Effector CD4-positive, alpha-beta T cell (primary cell): Measurements from ENCODE around the gene AIDA.
A peak's percentile ranks its signal among the peaks of the same experiment; 100 is the strongest.
"Not testable (repeated sequence)": the region's sequence is repeated elsewhere in the genome, so short reads cannot be mapped to it uniquely, and the experiment has no call there.

Source experiments
- DNase-seq: peaks from one replicate; pipeline ENCODE4 v3.0.0-alpha.2; 2020
- total RNA-seq: gene quantifications from one replicate; lab custom pipeline; 2026; lab: John Stamatoyannopoulos, UW

Gene AIDA, protein sequence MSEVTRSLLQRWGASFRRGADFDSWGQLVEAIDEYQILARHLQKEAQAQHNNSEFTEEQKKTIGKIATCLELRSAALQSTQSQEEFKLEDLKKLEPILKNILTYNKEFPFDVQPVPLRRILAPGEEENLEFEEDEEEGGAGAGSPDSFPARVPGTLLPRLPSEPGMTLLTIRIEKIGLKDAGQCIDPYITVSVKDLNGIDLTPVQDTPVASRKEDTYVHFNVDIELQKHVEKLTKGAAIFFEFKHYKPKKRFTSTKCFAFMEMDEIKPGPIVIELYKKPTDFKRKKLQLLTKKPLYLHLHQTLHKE
- 37.0 reads per million, percentile 61 among the genes with 10 or more reads in this experiment for total RNA-seq

DNA sequence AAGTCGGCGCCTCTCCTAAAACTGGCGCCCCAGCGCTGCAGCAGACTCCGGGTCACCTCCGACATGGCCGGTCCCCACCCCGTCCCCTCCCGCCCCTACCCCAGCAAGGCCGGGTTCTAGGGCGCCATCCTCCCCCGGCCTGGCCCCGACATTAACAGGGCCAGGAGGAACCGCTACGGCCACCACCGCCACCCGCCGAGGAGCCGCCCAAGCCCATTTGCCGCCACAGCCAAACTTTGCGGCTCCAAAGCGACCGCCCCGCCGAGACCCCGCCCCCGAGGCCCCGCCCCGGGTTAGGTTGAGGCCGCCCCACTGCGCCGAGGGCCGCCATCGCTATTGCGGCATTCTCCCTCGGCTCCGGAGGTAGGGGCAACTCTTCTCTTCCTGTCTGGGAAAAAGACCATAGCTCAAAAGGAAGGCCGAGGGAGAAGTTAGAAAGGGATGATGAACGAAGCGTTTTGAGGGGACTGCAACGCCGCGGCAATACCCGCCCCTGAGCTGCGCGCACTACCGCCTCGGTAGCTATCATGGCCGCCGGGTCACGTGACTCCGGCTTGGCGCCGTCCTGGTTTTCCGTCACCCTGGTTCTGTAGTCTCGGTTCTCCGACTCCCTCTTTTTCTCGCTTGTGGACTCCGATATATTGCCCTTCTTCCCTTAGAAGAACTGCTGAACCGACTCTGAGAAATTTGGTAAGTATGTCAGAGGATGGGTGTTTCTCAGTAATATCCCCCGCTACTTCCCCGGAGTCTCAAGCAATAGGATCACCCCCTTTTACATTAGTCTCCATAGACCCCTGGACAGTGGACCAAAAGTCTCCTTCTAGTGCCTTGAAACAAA, at the start of gene AIDA, which contains the start of gene BROX:
Gene AIDA, minus strand, starts transcription at position 239 of the 838 bp plus-strand sequence. Its CDS starts 174 bp downstream, at position 65.
Gene BROX, plus strand, starts transcription at position 312 of the 838 bp plus-strand sequence. CDS start 3,136 bp downstream, outside the sequence.
- peak; percentile 93 for DNase-seq

DNA sequence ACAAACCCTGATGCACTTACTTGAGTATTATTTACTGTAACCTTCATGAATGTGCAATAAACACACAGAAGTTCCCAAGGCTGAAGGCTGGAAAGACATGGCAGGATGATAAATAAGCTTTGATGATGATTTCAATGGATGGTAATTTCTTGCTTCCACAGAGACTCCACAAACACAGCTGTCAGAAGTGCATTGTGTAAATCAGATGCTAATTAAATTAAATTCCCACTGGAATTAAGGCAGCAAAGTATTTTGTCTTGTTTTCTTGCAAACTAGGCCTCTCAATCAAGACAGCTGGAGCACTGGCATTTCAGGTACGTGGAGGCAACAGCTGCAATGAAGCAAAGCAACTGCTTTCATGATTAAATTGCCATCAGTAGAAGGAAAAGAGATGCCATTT, 48.8 kb upstream of the AIDA start:
- no peak for DNase-seq

DNA sequence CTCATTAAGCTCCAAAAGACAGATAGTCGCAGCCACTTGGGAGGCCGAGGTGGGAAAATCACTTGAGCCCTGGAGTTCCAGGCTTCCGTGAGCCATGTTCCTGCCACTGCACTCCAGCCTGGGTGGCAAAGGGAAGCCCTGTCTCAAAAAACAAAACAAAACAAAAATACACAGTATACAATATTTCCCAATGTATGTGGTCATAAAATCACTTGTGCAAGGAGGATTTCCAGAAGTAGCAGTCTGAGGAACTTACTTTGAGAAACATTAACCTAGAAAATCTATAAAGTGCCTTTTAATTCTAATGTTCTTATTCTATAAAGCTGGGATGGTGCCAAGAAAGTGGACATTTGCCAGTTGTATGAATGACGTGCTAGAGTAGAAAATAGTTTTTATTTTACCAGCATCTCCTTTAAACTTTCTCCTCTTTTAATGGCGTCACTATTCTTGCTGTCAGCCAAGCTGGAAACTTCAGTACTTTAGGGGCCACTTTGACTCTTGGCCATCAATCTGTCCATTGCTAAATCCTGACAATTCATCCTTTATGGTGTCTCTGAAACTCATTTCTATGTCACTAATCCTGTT, 47.3 kb upstream of the AIDA start:
- DNase-seq, result no peak

DNA sequence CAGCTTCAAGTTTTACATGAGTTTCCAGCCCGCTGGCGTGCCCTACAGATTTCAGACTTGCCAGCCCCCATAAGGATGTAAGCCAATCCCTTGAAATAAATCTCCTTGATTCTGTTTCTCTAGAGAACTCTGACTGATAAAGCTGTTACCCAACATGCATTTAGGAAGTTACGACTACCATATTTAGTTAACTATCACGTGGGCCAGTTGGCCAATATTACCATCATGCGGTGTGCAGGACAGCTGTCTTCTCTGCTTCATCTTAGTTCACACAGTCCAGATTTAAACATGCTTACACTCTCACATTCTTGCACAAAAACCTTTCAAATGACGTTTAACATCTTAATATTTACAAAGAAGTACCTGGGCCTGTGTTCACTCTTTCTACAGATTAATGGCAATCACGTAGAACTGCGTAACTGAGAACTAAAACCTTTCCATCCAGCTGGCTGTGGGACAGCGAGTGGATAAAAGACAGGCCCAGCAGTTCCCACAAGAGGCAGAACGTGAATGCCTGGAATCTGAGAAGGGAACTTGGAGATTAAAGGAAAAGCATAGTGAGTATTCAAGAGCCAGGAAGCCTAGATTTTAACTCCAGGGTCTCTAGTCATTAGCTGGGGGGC, 45.5 kb upstream of the AIDA start:
- no peak for DNase-seq

DNA sequence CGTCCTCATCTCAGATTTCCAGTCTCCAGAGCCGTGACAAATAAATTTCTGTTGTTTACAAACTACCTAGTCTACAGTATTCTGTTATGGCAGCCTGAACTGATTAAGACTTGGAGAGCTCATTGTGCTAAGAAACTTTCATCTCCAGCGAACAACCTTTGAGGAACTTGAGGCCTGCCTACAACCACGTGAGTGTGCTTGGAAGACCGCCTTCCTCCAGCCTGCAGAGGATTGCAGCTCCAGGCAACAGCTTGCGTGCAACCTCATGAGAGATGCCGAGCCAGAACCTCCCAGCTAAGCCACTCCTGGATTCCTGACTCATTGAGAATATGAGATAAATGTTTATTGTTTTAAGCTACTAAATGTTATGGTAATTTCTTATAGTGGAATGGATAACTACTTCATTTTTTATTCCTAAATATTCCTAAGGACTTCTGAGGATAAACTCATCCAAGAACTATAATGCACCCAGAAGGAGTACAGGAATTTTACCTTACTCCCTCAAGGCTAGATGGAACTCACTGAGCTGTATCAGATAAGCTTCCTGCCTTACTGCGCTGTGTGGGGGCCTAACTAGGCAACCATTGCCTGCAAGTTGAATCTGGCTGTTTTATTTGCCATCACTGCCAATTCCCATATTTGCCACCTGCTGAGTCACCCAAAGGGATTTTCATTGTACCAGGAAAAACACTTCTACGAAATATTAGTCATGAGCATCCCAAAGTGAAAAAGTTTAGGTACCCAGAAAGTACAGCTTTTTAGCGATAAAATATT, 42.3 kb upstream of the AIDA start:
- no peak for DNase-seq

DNA sequence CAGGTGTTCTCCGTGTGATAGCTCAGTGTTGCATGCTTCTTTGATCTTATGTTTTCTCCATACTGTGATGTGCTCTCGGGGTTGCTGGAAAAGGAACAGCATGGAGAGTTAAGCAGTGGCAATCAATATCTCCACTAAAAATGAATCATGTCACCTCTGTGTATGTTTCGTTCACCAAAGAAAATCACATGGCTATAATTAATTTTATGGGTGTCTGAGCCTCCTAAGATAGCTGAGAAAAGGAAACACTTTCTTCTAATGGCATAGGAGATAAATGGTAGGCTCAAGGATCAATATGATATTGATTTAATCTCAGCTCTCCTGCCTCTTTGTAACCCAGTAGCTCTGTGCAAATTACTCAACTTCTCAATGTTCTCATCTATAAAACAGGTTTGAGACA, 39.0 kb upstream of the AIDA start:
- DNase-seq, result no peak

DNA sequence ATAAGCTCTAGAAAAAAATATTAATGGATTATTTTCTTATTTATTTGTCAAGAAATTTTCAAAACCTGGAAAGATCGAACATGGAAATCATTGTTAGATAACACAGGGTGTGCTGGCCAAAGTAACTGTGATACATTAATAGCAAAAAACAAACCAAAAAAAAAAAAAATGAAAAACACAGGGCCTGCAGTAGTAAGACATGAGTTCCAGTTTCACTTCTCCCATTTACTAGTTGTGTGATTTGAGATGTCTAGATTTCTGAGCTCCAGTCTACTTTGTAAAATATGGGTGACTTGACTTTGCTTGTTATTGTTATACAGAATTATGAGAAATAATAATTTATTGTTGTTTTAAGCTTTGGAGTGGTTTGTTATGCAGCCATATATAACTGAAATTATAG, 38.4 kb upstream of the AIDA start:
- no peak for DNase-seq

DNA sequence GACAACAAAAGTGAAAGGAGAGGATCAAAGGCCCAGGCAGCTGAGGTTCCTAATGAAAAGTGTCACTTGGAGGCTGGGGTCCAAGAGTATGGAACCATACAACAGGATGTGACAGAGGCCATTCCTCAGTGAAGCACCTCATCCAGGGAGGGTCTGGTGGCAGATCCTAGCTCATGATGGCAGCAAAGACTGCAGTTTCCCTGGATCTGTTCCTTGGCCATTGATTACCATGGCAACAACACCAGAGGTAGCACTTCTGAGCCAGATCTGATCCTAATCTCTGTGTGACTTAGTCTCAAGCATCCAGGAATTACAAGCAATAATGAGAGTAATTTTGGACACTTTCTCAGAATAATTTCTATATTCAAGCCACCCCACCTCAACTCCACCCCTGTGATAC, 37.6 kb upstream of the AIDA start:
- DNase-seq, result no peak

DNA sequence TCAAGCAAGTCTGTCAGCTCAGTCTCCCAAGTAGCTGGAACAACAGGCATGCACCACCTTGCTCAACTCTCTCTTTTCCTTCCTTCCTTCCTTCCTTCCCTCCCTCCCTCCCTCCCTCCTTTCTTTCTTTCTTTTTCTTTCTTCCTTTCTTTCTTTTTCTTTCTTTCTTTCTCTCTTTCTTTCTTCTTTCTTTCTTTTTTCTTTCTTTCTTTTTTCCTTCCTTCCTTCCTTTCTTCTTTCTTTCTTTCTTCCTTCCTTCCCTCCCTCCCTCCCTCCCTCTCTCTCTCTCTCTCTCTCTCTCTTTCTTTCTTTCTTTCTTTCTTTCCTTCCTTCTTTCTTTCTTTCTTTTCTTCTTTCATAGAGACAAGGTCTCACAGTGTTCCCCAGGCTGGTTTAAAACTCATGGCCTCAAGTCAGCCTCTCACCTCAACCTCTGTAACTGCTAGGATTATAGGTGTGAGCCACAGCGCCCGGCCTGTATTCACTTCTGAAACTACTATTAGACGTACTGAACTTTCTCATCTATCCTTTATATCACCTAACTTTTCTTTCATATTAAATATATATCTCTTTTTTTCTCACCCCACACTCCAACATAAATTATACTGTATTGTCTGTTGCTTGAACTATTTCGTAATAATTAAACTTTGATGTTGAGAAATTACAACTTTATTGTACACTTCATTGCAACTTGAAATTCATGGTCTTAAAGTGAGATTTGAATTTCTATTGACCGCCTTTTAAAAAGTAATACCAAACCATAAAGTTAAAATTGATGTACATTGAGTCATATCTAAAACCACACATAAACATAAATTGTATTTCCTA, 29.6 kb upstream of the AIDA start:
- DNase-seq, result not testable (repeated sequence)

DNA sequence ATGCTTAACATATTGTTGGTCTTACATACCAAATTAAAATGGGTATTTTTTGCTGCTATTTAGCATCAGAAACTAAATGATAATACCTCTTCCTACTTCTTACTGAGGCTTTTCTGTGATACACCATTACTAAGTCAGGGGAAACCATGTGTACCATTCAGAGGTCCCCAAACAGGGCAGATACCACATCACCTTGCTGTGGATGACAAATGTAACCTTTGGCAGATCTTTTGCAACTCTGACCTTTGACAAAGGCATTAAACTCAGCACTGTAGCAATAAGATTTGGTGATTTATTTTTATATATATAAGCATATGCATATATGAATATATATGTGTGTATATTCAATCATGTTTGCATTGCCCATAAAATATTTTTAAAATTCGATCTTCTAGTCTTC, 27.6 kb upstream of the AIDA start:
- no peak for DNase-seq

DNA sequence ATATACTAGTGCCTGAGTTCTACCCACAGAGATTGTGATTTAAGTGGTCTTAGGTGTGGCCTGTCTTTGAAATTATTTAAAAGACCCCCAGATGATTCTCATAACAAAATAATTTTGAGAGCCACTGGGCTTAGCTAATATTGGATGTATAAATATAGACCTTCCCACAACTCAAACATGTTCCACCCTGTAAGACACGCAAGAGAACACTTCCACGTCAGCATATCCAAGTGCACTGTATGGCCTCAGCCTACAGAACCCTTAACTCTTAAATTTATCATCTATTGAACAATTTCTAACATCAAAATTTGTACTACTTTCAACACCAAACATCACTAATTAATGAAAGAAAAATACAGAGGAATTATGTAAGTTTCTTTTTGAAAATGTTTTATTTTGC, 27.2 kb upstream of the AIDA start:
- DNase-seq, result no peak

DNA sequence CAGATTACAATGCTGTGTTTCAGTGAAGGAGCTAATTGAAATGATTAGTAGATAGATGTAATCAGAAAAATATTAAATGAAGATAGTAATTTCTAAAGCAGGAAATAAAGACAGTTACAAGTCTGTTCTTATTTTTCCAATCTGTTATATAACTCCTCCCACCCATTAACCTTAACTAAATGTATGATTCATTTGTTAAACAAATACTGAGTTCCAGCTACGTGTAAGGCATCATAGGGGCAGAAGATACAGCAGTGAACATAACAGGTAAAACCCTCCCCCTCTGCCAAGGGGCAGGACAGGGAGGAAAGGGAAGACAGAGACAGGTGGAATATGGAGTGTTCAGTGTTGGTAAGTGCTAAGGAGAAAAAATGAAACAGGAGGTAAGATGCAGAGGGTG, 24.7 kb upstream of the AIDA start, which contains the start of gene FAM177B:
Gene FAM177B, plus strand, starts transcription at position 231 of the 400 bp plus-strand sequence. CDS start 9,344 bp downstream, outside the sequence.
- no peak for DNase-seq

DNA sequence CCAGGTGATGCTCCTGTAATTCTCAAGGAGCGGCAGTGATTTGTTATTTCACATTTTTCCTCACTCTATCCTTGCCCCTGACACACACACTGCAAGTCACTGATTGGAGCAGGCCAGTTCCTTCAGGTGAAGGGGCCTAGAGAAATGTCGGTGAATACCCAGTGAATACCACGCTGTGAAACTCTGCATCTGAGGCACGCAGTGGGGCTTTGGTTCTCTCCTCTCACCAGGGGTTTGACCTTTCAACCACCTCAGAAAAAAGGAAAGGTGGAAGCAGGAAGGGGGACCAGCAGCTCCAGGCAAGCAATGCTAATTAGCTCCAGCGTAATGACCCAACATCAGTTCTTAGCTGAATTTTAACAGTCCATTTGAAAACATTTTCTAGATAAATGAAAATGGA, 24.2 kb upstream of the AIDA start:
- no peak for DNase-seq

DNA sequence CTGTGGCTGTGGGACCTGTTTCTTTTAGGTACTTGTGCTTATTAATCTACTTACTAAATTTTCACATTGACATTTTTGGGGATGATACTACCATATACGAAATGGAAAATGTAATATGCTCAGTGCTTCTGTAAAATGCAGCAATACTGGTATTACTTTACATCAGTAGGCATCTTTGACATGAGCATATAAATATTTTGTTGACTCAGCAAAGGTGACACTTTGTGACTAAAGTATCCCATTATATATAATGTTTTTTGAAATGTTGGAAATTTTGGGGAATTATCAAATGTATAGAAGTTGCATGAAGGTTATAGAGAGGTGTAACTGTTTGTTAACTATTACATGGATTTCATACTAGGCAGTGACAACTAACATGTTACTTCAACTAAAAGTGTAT, 22.4 kb upstream of the AIDA start:
- DNase-seq, result no peak

DNA sequence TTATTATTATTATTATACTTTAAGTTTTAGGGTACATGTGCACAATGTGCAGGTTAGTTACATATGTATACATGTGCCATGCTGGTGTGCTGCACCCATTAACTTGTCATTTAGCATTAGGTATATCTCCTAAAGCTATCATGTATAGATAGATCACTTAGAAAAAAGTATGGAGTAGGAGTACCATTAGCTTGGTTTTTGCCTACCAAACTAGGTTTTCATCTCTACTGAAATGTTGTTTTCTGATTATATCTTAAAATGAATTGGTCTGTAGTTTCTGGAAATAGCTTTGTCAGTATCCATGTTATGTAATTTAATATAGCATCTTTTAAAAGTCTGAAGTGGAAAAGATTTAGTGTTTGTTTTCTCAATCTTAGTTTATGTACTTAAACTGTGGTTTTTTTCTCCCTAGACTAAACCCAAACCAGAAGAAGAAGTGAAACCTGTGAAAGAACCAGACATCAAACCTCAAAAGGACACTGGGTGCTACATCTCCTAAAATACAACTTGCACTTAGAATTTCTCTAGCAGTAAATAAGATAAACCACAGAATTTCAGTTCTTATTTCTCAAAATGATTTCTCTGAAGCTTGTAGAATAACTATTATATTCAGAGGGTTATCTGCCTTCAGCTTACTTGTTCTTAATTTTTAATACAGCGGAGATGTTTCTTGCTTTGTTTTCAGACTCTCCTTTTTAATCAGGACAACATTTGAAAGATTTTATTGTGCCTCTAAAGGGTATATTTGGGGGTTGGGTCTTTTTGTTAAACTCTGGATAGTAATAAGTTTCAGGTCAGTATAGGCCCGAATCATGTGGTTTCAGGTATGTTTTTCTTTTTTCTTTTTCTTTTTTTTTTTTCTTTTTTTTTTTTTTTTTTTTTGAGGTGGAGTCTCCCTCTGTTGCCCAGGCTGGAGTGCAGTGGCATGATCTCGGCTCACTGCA, 20.2 kb upstream of the AIDA start:
- DNase-seq, result no peak

DNA sequence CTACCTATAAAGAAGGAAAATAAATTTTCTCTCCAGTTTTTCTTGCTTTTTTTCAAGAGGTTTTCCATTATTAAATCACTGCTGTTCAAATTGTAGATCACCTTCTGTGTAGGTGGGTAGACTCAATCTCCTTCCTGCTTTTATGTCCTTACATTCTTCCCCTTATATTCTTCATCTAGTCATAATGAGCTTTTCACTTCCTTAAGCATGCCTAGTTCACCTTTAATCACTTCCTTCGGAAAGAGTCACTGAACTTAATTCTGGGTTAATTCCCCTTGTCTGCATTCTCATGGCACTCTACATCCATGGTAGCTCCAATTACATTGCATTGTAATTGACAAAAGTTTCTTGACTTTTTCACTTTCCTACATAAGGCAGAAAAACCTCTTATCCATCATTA, 18.6 kb upstream of the AIDA start:
- DNase-seq, result no peak

DNA sequence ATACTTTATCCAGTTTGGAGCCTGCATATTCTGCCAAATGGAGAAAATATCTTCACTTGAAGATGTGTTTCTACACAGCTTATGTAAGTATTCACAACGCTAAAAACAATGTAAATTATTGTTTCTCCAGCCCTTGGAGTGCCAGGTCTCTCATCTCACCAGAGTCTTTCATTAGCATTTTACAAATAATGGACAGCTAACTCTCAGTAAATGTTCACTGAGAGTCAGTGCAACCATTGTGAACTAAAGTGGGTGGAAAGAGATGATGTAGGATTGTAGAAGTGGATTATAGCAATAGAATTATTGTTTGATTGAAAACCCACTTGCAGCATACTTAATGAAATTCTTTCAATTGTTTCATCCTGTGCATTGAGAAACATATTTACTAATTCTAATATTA, 16.5 kb upstream of the AIDA start:
- no peak for DNase-seq

DNA sequence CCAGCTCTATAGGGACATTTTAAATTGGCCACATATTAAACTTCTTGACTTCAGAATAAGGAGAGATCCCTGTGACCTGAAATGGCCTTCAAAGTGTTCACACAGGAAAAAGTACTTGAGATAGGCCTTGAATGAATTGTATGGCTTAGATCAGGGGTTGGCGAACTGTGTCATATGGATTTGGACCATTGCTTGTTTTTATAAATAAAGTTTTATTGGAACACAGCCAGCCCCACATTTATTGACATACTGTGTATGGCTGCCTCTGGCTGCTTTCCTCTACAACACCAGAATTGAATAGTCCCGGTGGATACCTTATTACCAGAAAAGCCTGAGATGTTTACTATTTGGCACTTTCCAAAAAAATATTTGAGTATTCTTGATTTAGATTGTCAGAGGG, 4.1 kb upstream of the AIDA start:
- no peak for DNase-seq

DNA sequence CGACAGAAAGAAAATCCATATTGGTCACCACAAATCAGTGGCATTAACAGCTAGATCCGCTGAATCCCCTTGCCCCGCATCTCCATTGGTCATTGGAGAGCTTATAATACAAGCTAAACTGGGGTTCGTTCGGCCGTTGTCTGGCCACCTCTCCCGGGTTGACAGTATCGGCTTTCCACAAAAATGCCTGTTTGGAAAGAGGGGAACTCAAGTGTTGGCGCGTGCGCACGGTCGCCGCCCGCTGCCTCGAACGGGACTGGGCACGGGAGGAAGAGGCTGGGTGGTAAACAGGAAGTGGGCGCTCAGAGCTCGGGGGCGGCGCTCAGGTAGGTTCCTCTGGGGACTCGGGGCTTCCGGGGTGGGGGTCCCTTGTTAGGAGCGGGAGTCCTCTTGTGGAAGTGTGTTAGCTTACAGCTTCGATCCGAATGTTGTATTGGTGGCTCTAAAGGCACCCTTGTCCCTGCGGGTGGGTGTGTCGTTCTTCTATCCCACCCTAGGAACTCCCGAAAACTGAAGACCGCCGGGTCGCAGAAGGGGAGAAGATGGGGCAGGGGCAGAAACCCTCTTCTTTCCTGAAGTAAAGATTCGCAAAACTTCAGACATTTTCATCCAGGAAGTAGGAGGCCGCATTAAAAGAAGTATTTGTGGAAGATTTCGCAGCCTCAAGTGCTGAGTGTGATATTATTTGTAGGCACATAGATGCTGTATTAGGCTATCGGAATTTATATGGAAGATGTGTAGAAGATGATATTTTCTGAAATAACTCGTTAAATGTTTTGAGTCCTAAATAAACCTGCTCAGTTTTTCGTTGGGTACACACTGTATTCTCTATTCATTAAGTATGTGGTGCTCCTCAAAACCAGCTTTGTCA, 1.0 kb upstream of the AIDA start:
- DNase-seq, result peak; percentile 89
